Stomach smooth muscle (tissue), 2 donors: ENCODE measurements around the gene HLA-DPB1.
A peak's percentile ranks its signal among the peaks of the same experiment; 100 is the strongest.

Experiments
- H3K27ac ChIP-seq: one replicate; pipeline ENCODE4 v1.7.0; 2013; ENCODE audit warnings: mild to moderate bottlenecking, low read length, inconsistent platforms
- H3K27me3 ChIP-seq, 2 donors: one replicate each; pipeline ENCODE4 v1.7.0; 2013; ENCODE audit warnings: low read length in 2 of 2; ENCODE audit not compliant: insufficient read depth in 2 of 2, control insufficient read depth in 1 of 2
- H3K36me3 ChIP-seq, 2 donors: one replicate each; pipeline ENCODE4 v1.7.0; 2013; ENCODE audit warnings: low read length in 2 of 2; ENCODE audit not compliant: control insufficient read depth in 2 of 2, insufficient read depth in 2 of 2
- H3K4me1 ChIP-seq: one replicate; pipeline ENCODE4 v1.7.0; 2013; ENCODE audit warnings: low read length; ENCODE audit not compliant: control insufficient read depth, insufficient read depth
- H3K4me3 ChIP-seq, 2 donors: one replicate each; pipeline ENCODE4 v1.7.0; 2013; ENCODE audit warnings: low read length in 2 of 2
- H3K9ac ChIP-seq, 2 donors: one replicate each; pipeline ENCODE4 v1.7.0; 2013; ENCODE audit warnings: low read length in 2 of 2, mild to moderate bottlenecking in 1 of 2
- H3K9me3 ChIP-seq, 2 donors: one replicate each; pipeline ENCODE4 v1.7.0; 2013; ENCODE audit warnings: low read length in 2 of 2; ENCODE audit not compliant: control insufficient read depth in 2 of 2
- donor health status: healthy.
- donor health status: Pancreatic carcinoma.

Gene HLA-DPB1

GRCh38 chr6:33075568-33076405 lies at the start of gene HLA-DPB1:
Gene HLA-DPB1 (plus strand): TSS chr6:33075990. CDS start chr6:33076042, 52 bp downstream.
- Histone ChIP-seq H3K36me3 (no peaks in the 10 kb centered on the region), H3K9me3 (no peaks in the 10 kb centered on the region), H3K27me3 (peaks cover 0 to 6% of the 10 kb centered on the region in 2 donors), H3K27ac (no peak within 1 kb of the TSS), H3K4me3 (peak within 1 kb of the TSS in 1 of 2 donors; percentile 54), H3K4me1 (peaks cover 1% of the 10 kb centered on the region), H3K9ac (peak within 1 kb of the TSS; percentile 20 to 21)

- Histone ChIP-seq H3K4me1 (no peaks in the 10 kb centered on the region), H3K9ac (no peak overlapping the region), H3K27ac (no peak overlapping the region), H3K36me3 (no peaks in the 10 kb centered on the region), H3K27me3 (no peaks in the 10 kb centered on the region), H3K9me3 (no peaks in the 10 kb centered on the region), H3K4me3 (no peak overlapping the region)
These were observed 47.5 kb upstream of the HLA-DPB1 start for GRCh38 chr6:33028220-33028849.

- H3K27ac ChIP-seq: peak overlapping the region; percentile 19
- H3K36me3 ChIP-seq: no peaks in the 10 kb centered on the region
- no peak overlapping the region for H3K9ac ChIP-seq
- H3K9me3 ChIP-seq: no peaks in the 10 kb centered on the region
- H3K4me1 ChIP-seq: no peaks in the 10 kb centered on the region
- no peaks in the 10 kb centered on the region for H3K27me3 ChIP-seq
- no peak overlapping the region for H3K4me3 ChIP-seq
These were observed 46.2 kb upstream of the HLA-DPB1 start for GRCh38 chr6:33029328-33030184.

GRCh38 chr6:33030245-33030644 lies 45.5 kb upstream of the HLA-DPB1 start:
- Histone ChIP-seq H3K4me1 (no peaks in the 10 kb centered on the region), H3K9ac (no peak overlapping the region), H3K4me3 (no peak overlapping the region), H3K27ac (peak overlapping the region; percentile 19), H3K27me3 (no peaks in the 10 kb centered on the region), H3K9me3 (no peaks in the 10 kb centered on the region), H3K36me3 (no peaks in the 10 kb centered on the region)

- no peaks in the 10 kb centered on the region for H3K36me3 ChIP-seq
- no peaks in the 10 kb centered on the region for H3K9me3 ChIP-seq
- no peak overlapping the region for H3K9ac ChIP-seq
- no peak overlapping the region for H3K4me3 ChIP-seq
- peaks cover 0 to 3% of the 10 kb centered on the region in 2 donors for H3K27me3 ChIP-seq
- H3K27ac ChIP-seq: no peak overlapping the region
- no peaks in the 10 kb centered on the region for H3K4me1 ChIP-seq
These were observed 41.2 kb upstream of the HLA-DPB1 start for GRCh38 chr6:33034554-33034953.

GRCh38 chr6:33036535-33036934 lies 39.3 kb upstream of the HLA-DPB1 start:
- Histone ChIP-seq H3K36me3 (no peaks in the 10 kb centered on the region), H3K4me3 (no peak overlapping the region), H3K4me1 (no peaks in the 10 kb centered on the region), H3K27me3 (peaks cover 0 to 3% of the 10 kb centered on the region in 2 donors), H3K9me3 (no peaks in the 10 kb centered on the region), H3K27ac (no peak overlapping the region), H3K9ac (no peak overlapping the region)

- peaks cover 0 to 3% of the 10 kb centered on the region in 2 donors for H3K27me3 ChIP-seq
- no peak overlapping the region for H3K4me3 ChIP-seq
- no peak overlapping the region for H3K9ac ChIP-seq
- H3K27ac ChIP-seq: no peak overlapping the region
- no peaks in the 10 kb centered on the region for H3K4me1 ChIP-seq
- no peaks in the 10 kb centered on the region for H3K9me3 ChIP-seq
- no peaks in the 10 kb centered on the region for H3K36me3 ChIP-seq
These were observed 35.6 kb upstream of the HLA-DPB1 start for GRCh38 chr6:33040157-33040556.

GRCh38 chr6:33049323-33050013 lies 26.3 kb upstream of the HLA-DPB1 start:
- Histone ChIP-seq H3K9me3 (no peaks in the 10 kb centered on the region), H3K27ac (no peak overlapping the region), H3K4me3 (no peak overlapping the region), H3K36me3 (no peaks in the 10 kb centered on the region), H3K27me3 (peaks cover 0 to 8% of the 10 kb centered on the region in 2 donors), H3K4me1 (no peaks in the 10 kb centered on the region), H3K9ac (no peak overlapping the region)

GRCh38 chr6:33050014-33050810 lies 25.6 kb upstream of the HLA-DPB1 start:
- Histone ChIP-seq H3K27ac (no peak overlapping the region), H3K4me3 (no peak overlapping the region), H3K9ac (no peak overlapping the region), H3K36me3 (no peaks in the 10 kb centered on the region), H3K9me3 (no peaks in the 10 kb centered on the region), H3K27me3 (peaks cover 0 to 8% of the 10 kb centered on the region in 2 donors), H3K4me1 (no peaks in the 10 kb centered on the region)
